PFSK-1 (cell line): ENCODE measurements around the gene MGLL.

ENCODE experiments used
- FOXP2 ChIP-seq: optimal IDR thresholded peaks from 2 replicates; pipeline ENCODE3; 2011; ENCODE audit warnings: borderline replicate concordance, control low read depth, inconsistent platforms; ENCODE audit not compliant: insufficient read depth; ENCODE audit errors: extremely low read length, extremely low read depth
- POLR2AphosphoS5 ChIP-seq: IDR thresholded peaks from 2 replicates; pipeline ENCODE4 v1.6.1; 2012; ENCODE audit warnings: low read depth, mild to moderate bottlenecking, control low read depth, low read length, moderate library complexity
- REST ChIP-seq, 2 experiments: IDR thresholded peaks; 2 replicates each; pipeline versions ENCODE4 v1.6.1 to v1.8.0; 2011 to 2012; ENCODE audit warnings: low read depth in 2 of 2, low read length in 2 of 2, control low read depth in 1 of 2, inconsistent platforms in 1 of 2, mild to moderate bottlenecking in 1 of 2, moderate library complexity in 1 of 2; ENCODE audit not compliant: insufficient read depth in 1 of 2
- SIN3A ChIP-seq: IDR thresholded peaks from 2 replicates; pipeline ENCODE4 v1.6.1; 2012; ENCODE audit warnings: mild to moderate bottlenecking, low read length, moderate library complexity, borderline replicate concordance; ENCODE audit not compliant: insufficient read depth
- TAF1 ChIP-seq: IDR thresholded peaks from 2 replicates; pipeline ENCODE4 v1.6.1; 2012; ENCODE audit warnings: low read length, control low read depth, borderline replicate concordance; ENCODE audit not compliant: insufficient read depth

MGLL gene

GRCh38 chr3:127694467-127695215 is 127.7 kb downstream of the MGLL start:
- TF ChIP-seq FOXP2 = no peak
- no peak for TF ChIP-seq SIN3A
- no peak for TF ChIP-seq POLR2AphosphoS5
- TF ChIP-seq TAF1 = no peak
- TF ChIP-seq REST (IDR thresholded peaks at IDR 0.05; ENCODE audit: insufficient read depth in 1 of 2, low read depth in 2 of 2, low read length in 2 of 2) = no peak

- TF ChIP-seq REST (IDR thresholded peaks at IDR 0.05; ENCODE audit: insufficient read depth in 1 of 2, low read depth in 2 of 2, low read length in 2 of 2) (no peak), FOXP2 (no peak), SIN3A (no peak), POLR2AphosphoS5 (no peak), TAF1 (no peak)
Measured at GRCh38 chr3:127693336-127693843, 128.9 kb downstream of the MGLL start.

DNA sequence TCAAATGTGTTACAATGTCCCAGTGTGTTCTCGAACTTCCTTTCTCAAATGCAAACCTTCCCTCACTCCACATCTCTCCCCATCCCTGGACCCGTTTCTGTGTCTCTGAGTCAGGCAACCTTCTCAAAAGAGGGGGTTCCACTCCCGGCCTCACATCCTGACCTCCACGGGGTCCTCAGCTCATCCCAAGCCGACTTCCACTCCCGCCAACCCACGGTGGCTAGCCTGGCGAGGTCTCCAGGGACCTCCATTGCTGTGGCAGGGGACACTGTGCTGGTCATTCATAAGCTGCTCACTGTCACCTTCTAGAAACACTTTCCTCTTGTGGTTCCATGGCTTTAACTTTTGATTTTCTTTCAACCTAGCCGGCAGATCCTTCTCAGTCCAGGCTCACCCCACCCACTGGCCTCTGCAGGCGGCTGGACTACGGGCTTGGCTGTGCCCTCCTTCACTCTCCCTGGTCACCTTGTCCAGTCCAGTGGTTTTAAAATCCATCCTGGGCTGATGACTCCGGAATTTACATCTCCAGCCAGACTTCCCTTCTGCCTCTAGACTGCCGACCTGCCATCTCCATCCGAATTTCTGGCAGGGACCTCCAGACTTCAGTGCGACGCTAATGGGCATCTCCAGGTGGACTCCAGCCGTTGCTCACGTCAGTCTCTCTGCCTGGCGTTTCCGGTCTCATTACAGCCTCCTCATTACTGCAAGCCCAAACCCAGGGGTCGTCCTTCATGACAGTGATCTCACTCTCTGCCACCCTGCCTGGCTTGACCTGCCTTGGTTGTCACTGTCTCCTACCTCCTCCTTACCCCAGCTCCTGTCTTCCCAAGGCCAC is 129.6 kb downstream of the MGLL start:
- TF ChIP-seq FOXP2 (no peak), REST (IDR thresholded peaks at IDR 0.05; ENCODE audit: insufficient read depth in 1 of 2, low read depth in 2 of 2, low read length in 2 of 2) (no peak)

- no peak for TF ChIP-seq REST (IDR thresholded peaks at IDR 0.05; ENCODE audit: insufficient read depth in 1 of 2, low read depth in 2 of 2, low read length in 2 of 2)
- no peak for TF ChIP-seq TAF1
- no peak for TF ChIP-seq POLR2AphosphoS5
- TF ChIP-seq SIN3A = no peak
- no peak for TF ChIP-seq FOXP2
Measured at GRCh38 chr3:127691974-127692373, 130.3 kb downstream of the MGLL start.
